ENCODE data around the gene RIT2. TPM values are rescaled to one million over a fixed set of nuclear protein-coding genes. Genes with fewer than 3 reads are reported as not detected.

The RIT2 gene
- total RNA-seq, 4 donors from 2014 or later, result not detected

GRCh38 chr18:43061318-43061717 is 54.2 kb downstream of the RIT2 start:
- H3K36me3 ChIP-seq, result no peaks in the 10 kb centered on the region
- no peaks in the 10 kb centered on the region for H3K27me3 ChIP-seq
- no peaks in the 10 kb centered on the region for H3K4me1 ChIP-seq
- 89 to 90% methylated on average over 4 of the region's 4 CpGs for WGBS, 2 donors
- H3K27ac ChIP-seq, result no peak overlapping the region
- TF ChIP-seq CTCF (IDR thresholded peaks at IDR 0.05) (no peak), EP300 (IDR thresholded peaks at IDR 0.05) (no peak), POLR2A (IDR thresholded peaks at IDR 0.05) (no peak)
- no peaks in the 10 kb centered on the region for H3K9me3 ChIP-seq
- no peak for DNase-seq (ENCODE audit: low spot score in 2 of 2)
- H3K4me3 ChIP-seq, result no peak overlapping the region

- no peak overlapping the region for H3K4me3 ChIP-seq
- TF ChIP-seq POLR2A (IDR thresholded peaks at IDR 0.05), result no peak
- no peak for TF ChIP-seq CTCF (IDR thresholded peaks at IDR 0.05)
- TF ChIP-seq EP300 (IDR thresholded peaks at IDR 0.05), result no peak
- no peaks in the 10 kb centered on the region for H3K9me3 ChIP-seq
- H3K27me3 ChIP-seq, result no peaks in the 10 kb centered on the region
- no peak overlapping the region for H3K27ac ChIP-seq
- 23 to 32% methylated on average over 1 of the region's 1 CpG for WGBS, 2 donors
- DNase-seq (ENCODE audit: low spot score in 2 of 2), result no peak
- H3K4me1 ChIP-seq, result no peaks in the 10 kb centered on the region
- H3K36me3 ChIP-seq, result no peaks in the 10 kb centered on the region
Observed at GRCh38 chr18:43060020-43060419, 55.5 kb downstream of the RIT2 start.

- DNase-seq (ENCODE audit: low spot score in 2 of 2), result no peak
- Histone ChIP-seq H3K4me3 (no peak overlapping the region), H3K36me3 (no peaks in the 10 kb centered on the region), H3K9me3 (no peaks in the 10 kb centered on the region), H3K27ac (no peak overlapping the region), H3K27me3 (no peaks in the 10 kb centered on the region), H3K4me1 (no peaks in the 10 kb centered on the region)
- TF ChIP-seq POLR2A (IDR thresholded peaks at IDR 0.05), result no peak
- no peak for TF ChIP-seq EP300 (IDR thresholded peaks at IDR 0.05)
- TF ChIP-seq CTCF (IDR thresholded peaks at IDR 0.05), result no peak
- 85 to 89% methylated on average over 7 of the region's 7 CpGs for WGBS, 2 donors
Observed at GRCh38 chr18:43054815-43055519, 60.5 kb downstream of the RIT2 start.

GRCh38 chr18:43049021-43049420 is 66.5 kb downstream of the RIT2 start:
- Histone ChIP-seq H3K36me3 (no peaks in the 10 kb centered on the region), H3K4me1 (peaks cover 0 to 4% (median 0%) of the 10 kb centered on the region in 4 donors), H3K27me3 (no peaks in the 10 kb centered on the region), H3K27ac (peak overlapping the region in 1 of 4 donors; percentile 8), H3K9me3 (no peaks in the 10 kb centered on the region), H3K4me3 (no peak overlapping the region)
- DNase-seq (ENCODE audit: low spot score in 2 of 2), result peak in 1 of 2 donors; percentile 46
- 24 to 25% methylated on average over 3 of the region's 3 CpGs for WGBS, 2 donors
- TF ChIP-seq EP300 (IDR thresholded peaks at IDR 0.05) (no peak), CTCF (IDR thresholded peaks at IDR 0.05) (no peak), POLR2A (IDR thresholded peaks at IDR 0.05) (no peak)

- TF ChIP-seq EP300 (IDR thresholded peaks at IDR 0.05) (no peak), CTCF (IDR thresholded peaks at IDR 0.05) (no peak), POLR2A (IDR thresholded peaks at IDR 0.05) (no peak)
- Histone ChIP-seq H3K4me3 (no peak overlapping the region), H3K36me3 (no peaks in the 10 kb centered on the region), H3K9me3 (no peaks in the 10 kb centered on the region), H3K4me1 (peaks cover 0 to 4% (median 0%) of the 10 kb centered on the region in 4 donors), H3K27me3 (no peaks in the 10 kb centered on the region), H3K27ac (no peak overlapping the region)
- no peak for DNase-seq (ENCODE audit: low spot score in 2 of 2)
- WGBS, 2 donors, result 38 to 46% methylated on average over 2 of the region's 2 CpGs
Observed at GRCh38 chr18:43046322-43046721, 69.2 kb downstream of the RIT2 start.

Data from tibial nerve (tissue), 4 donors.